H1 (cell line): ENCODE data around the gene HSD17B2. TPM values are rescaled to one million over a fixed set of nuclear protein-coding genes. Genes with fewer than 3 reads are reported as not detected.

Experiments
- BCL11A ChIP-seq, 2 experiments: IDR thresholded peaks; one replicate each; pipeline ENCODE4 v1.6.1; 2011; ENCODE audit warnings: low read depth in 2 of 2, low read length in 2 of 2, mild to moderate bottlenecking in 2 of 2
- CHD2 ChIP-seq: IDR thresholded peaks from 2 replicates; pipeline ENCODE4 v1.6.1; 2012; ENCODE audit warnings: low read length, improper control_type of control experiment
- CTBP2 ChIP-seq: IDR thresholded peaks from 2 replicates; pipeline ENCODE4 v1.7.0; 2011; ENCODE audit warnings: borderline replicate concordance, mild to moderate bottlenecking, moderate library complexity, mixed read lengths, low read length; ENCODE audit not compliant: insufficient read depth, insufficient read length
- EZH2 ChIP-seq: fragments of 200-600 bp; sonication (generic); IDR thresholded peaks from 2 replicates; pipeline ENCODE4 v1.7.1; 2012; ENCODE audit warnings: low read depth, mild to moderate bottlenecking, moderate library complexity, low read length, inconsistent platforms; ENCODE audit not compliant: severe bottlenecking
- KDM4A ChIP-seq: IDR thresholded peaks from one replicate; pipeline ENCODE4 v1.7.1; 2012; ENCODE audit warnings: low read depth, mild to moderate bottlenecking, moderate library complexity, low read length, inconsistent platforms; ENCODE audit not compliant: severe bottlenecking
- RXRA ChIP-seq: IDR thresholded peaks from 2 replicates; pipeline ENCODE4 v1.6.1; 2011; ENCODE audit warnings: low read depth, mild to moderate bottlenecking, low read length, moderate library complexity; ENCODE audit not compliant: insufficient read depth
- SP4 ChIP-seq: IDR thresholded peaks from 2 replicates; pipeline ENCODE4 v1.6.1; 2012; ENCODE audit warnings: low read length, inconsistent platforms
- TBP ChIP-seq: IDR thresholded peaks from 2 replicates; pipeline ENCODE4 v1.6.1; 2011; ENCODE audit warnings: low read depth, low read length, improper control_type of control experiment
- TEAD4 ChIP-seq: IDR thresholded peaks from 2 replicates; pipeline ENCODE4 v1.6.1; 2012; ENCODE audit warnings: low read depth, low read length, inconsistent platforms, mixed read lengths
- polyA plus RNA-seq, 7 experiments: library from polyadenylated mRNA; depleted of rRNA in 3 of 7; stranded (reverse) in 5 of 7; unstranded in 2 of 7; fragments of >200 nt in 5 of 7; fragments of 200-250 nt in 2 of 7; gene quantifications; 1 replicate in 5 of 7; 2 replicates in 1 of 7; 4 replicates in 1 of 7; pipeline versions ENCODE4 v1.2.1 to v1.2.3, GENCODE V29; 2011 to 2013; ENCODE audit warnings: missing spikeins in 2 of 7, mixed read lengths in 2 of 7
- total RNA-seq: library from RNA; stranded (reverse); fragmentation: NEBNext Ultra II Directional; extraction: Animal tissue kit (Norgen Biotek cat#: 25700); gene quantifications from 2 replicates; pipeline ENCODE4 v1.2.1, GENCODE V29; 2021

Gene HSD17B2
- total and polyA plus RNA-seq, 2 of the 8 experiments (the other 6 are each of a cell fraction or from before 2014, with no cell fraction given), result not detected

DNA sequence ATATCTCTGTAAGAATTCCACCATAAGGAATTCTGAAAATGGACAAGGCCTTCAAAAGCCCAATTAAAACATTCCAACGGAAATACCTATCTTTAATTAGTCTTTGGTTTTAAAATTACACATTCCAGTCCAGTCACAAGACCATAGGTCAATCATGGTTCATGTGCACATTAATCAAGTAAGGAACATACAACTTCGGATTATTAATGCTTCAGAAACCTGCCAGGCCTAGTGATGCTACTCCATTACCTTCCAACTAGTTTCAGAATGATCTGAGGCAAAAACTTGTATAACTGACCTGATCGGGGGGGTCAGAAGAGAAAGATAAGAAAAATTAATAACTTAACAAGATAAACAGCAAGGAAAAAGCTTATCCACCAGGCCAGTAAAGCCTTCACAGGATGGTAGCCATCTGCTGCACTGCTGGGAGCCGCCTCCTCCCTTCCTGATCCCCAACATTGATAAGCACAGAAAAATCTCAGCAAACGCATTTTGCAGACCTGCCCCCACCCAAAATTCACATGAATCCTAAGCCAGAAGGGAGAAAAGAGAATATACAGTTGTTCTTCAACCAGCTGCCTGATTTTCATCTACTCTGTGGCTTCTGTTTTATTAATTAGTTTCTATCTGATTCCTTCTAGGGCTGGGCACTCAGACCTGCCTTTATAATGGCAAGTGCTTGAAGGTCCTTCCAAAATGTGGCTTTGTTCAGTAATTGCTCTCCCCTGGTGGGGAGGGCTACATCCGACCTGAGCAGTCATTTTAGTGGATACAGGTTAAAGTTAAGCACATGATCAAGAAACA, 29.8 kb upstream of the HSD17B2 start (continued):
- TF ChIP-seq EZH2 (no peak), KDM4A (no peak), SP4 (no peak), TEAD4 (no peak), RXRA (no peak), TBP (no peak), CHD2 (no peak), CTBP2 (no peak), BCL11A (IDR thresholded peaks at IDR 0.05; ENCODE audit: low read depth in 2 of 2, low read length in 2 of 2) (no peak)
